Muscle of leg (tissue), 16 donors: ENCODE measurements around the gene CLEC6A. TPM values are rescaled to one million over a fixed set of nuclear protein-coding genes. Genes with fewer than 3 reads are reported as not detected.
"Not testable (repeated sequence)": the region's sequence is repeated elsewhere in the genome, so short reads cannot be mapped to it uniquely, and the experiment has no call there.

Source experiments
- DNase-seq: peaks from one replicate; pipeline ENCODE4 v3.0.0; 2013
- H3K27ac ChIP-seq: one replicate; pipeline ENCODE4 v1.5.1; 2013; ENCODE audit warnings: mild to moderate bottlenecking, low read length, control low read depth
- H3K27me3 ChIP-seq: one replicate; pipeline ENCODE4 v1.6.1; 2013; ENCODE audit warnings: low read length; ENCODE audit not compliant: control insufficient read depth, insufficient read depth
- H3K36me3 ChIP-seq: one replicate; pipeline ENCODE4 v1.6.1; 2013; ENCODE audit warnings: low read length; ENCODE audit not compliant: control insufficient read depth, insufficient read depth
- H3K4me1 ChIP-seq: one replicate; pipeline ENCODE4 v1.6.1; 2013; ENCODE audit warnings: low read length; ENCODE audit not compliant: control insufficient read depth, insufficient read depth
- H3K4me3 ChIP-seq: one replicate; pipeline ENCODE4 v1.5.1; 2013; ENCODE audit warnings: low read length, control low read depth
- H3K9me3 ChIP-seq: replicated peaks from 2 replicates; pipeline ENCODE4 v1.6.1; 2013; ENCODE audit warnings: low read depth, low read length; ENCODE audit not compliant: control insufficient read depth
- WGBS: methylation state at CpG from one replicate; pipeline ENCODE4 v1.1.5; 2013; ENCODE audit warnings: missing lambda C conversion rate; ENCODE audit not compliant: insufficient coverage; 5-methylcytosine and 5-hydroxymethylcytosine counted together
- long read RNA-seq, 11 donors: transcript quantifications; one replicate each; lab custom pipeline, GENCODE V29; 2026
- polyA plus RNA-seq, 8 donors: library from polyadenylated mRNA; unstranded; fragments of 120-200 nt; gene quantifications; one replicate each; pipeline versions ENCODE4 v1.2.1 to v1.2.3, GENCODE V29; 2013; ENCODE audit warnings: inconsistent platforms in 1 of 8, low replicate concordance in 1 of 8; ENCODE audit not compliant: insufficient read length in 8 of 8, insufficient read depth in 1 of 8
- total RNA-seq: library from RNA; stranded (reverse); fragments of 120-200 nt; gene quantifications from one replicate; pipeline ENCODE4 v1.2.4, GENCODE V29; 2013

Gene CLEC6A
- not detected for total RNA-seq
- polyA plus RNA-seq: not detected
- long read RNA-seq, donor 1: 0 reads
- long read RNA-seq, donor 2: 0 reads
- long read RNA-seq, donor 3: 0 reads
- long read RNA-seq, donor 4: 0 reads
- long read RNA-seq, donor 5: 0 reads
- long read RNA-seq, donor 6: 0 reads
- long read RNA-seq, donor 7: 0 reads
- long read RNA-seq, donor 8: 0 reads
- long read RNA-seq, donor 9: 0 reads
- long read RNA-seq, donor 10: 0 reads
- long read RNA-seq, donor 11: 0 reads

GRCh38 chr12:8455727-8456360 lies at the start of gene CLEC6A:
CLEC6A (plus strand) TSS chr12:8455962; CDS start chr12:8456112, 150 bp downstream.
- H3K27ac ChIP-seq: no peak within 1 kb of the TSS
- WGBS: no CpG with 5 or more reads among the region's 2 CpGs
- H3K4me1 ChIP-seq: no peaks in the 10 kb centered on the region
- H3K36me3 ChIP-seq: no peaks in the 10 kb centered on the region
- H3K4me3 ChIP-seq: no peak within 1 kb of the TSS
- no peaks in the 10 kb centered on the region for H3K27me3 ChIP-seq
- H3K9me3 ChIP-seq: no peaks in the 10 kb centered on the region
- peak; percentile 4 for DNase-seq

- not testable (repeated sequence) for H3K27ac ChIP-seq, H3K4me3 ChIP-seq, H3K27me3 ChIP-seq, DNase-seq, H3K4me1 ChIP-seq, H3K9me3 ChIP-seq, H3K36me3 ChIP-seq
- no CpG with 5 or more reads among the region's 6 CpGs for WGBS
These were observed 36.2 kb upstream of the CLEC6A start for GRCh38 chr12:8419576-8419975.

- H3K4me1 ChIP-seq: no peaks in the 10 kb centered on the region
- no CpG with 5 or more reads among the region's 10 CpGs for whole genome bisulfite sequencing
These were observed 35.3 kb upstream of the CLEC6A start for GRCh38 chr12:8420506-8420905.

GRCh38 chr12:8444536-8445278 lies 11.1 kb upstream of the CLEC6A start:
- not testable (repeated sequence) for H3K4me3 ChIP-seq, H3K27me3 ChIP-seq, H3K36me3 ChIP-seq, H3K27ac ChIP-seq, H3K9me3 ChIP-seq, DNase-seq, H3K4me1 ChIP-seq
- 87% methylated on average over 9 of the region's 22 CpGs for WGBS

More at GRCh38 chr12:8420506-8420905, 35.3 kb upstream of the CLEC6A start:
- DNase-seq: no peak
- no peak overlapping the region for H3K4me3 ChIP-seq
- no peaks in the 10 kb centered on the region for H3K36me3 ChIP-seq
- no peaks in the 10 kb centered on the region for H3K27me3 ChIP-seq
- no peaks in the 10 kb centered on the region for H3K9me3 ChIP-seq
- no peak overlapping the region for H3K27ac ChIP-seq

- no peaks in the 10 kb centered on the region for H3K27me3 ChIP-seq
- no peak overlapping the region for H3K27ac ChIP-seq
- no peaks in the 10 kb centered on the region for H3K4me1 ChIP-seq
- no peaks in the 10 kb centered on the region for H3K36me3 ChIP-seq
- no peak overlapping the region for H3K4me3 ChIP-seq
- no peak for DNase-seq
- H3K9me3 ChIP-seq: no peaks in the 10 kb centered on the region
- WGBS: 100% methylated on average over 1 of the region's 2 CpGs
These were observed 10.0 kb upstream of the CLEC6A start for GRCh38 chr12:8445731-8446130.

DNA sequence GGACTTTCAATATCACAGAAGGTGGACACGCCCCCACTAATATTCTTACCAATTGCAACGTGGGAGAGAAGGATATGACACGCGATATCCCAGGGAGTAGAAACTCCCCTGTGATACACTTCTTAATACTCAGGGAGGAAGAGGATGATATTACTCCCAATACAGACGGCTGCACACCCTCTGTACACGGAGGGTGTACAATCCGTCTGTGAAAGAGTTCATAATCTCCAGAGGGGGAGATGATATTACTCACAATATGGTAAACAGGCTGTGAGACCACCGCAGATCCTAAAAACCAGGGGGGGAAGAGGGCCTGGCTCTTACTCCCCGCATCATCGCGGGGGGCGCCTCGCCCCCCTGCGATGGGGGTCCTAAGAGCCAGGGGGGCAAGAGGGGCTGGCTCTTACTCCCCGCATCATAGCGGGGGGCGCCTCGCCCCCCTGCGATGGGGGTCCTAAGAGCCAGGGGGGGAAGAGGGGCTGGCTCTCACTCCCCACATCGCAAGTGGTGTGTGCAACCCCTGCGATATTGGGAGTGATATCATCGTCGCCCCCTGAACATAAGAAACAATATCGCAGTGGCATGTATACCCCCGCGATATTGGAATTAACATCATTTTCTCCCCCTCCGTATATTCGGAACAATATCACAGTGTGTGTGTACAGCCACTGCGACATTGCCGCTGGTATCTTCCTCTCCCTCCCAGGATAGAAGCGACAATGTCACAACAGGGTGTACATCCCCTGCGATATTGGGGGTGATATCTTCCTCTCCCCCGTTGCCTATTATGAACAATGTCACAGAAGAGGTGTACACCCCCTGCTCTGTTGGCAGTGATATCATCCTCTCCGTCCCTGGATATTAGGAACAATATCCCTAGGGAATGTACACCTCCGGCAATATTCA lies 8.9 kb upstream of the CLEC6A start:
- no peaks in the 10 kb centered on the region for H3K9me3 ChIP-seq
- no peak overlapping the region for H3K4me3 ChIP-seq
- DNase-seq: no peak
- no peaks in the 10 kb centered on the region for H3K27me3 ChIP-seq
- WGBS: 90% methylated on average over 13 of the region's 35 CpGs
- H3K36me3 ChIP-seq: no peaks in the 10 kb centered on the region
- no peaks in the 10 kb centered on the region for H3K4me1 ChIP-seq
- H3K27ac ChIP-seq: no peak overlapping the region

- Histone ChIP-seq H3K4me1 (no peaks in the 10 kb centered on the region), H3K9me3 (no peaks in the 10 kb centered on the region), H3K27ac (no peak overlapping the region), H3K4me3 (no peak overlapping the region), H3K36me3 (no peaks in the 10 kb centered on the region), H3K27me3 (no peaks in the 10 kb centered on the region)
- 49% methylated on average over 6 of the region's 7 CpGs for WGBS
- DNase-seq: no peak
These were observed 6.4 kb upstream of the CLEC6A start for GRCh38 chr12:8449355-8449859.

DNA sequence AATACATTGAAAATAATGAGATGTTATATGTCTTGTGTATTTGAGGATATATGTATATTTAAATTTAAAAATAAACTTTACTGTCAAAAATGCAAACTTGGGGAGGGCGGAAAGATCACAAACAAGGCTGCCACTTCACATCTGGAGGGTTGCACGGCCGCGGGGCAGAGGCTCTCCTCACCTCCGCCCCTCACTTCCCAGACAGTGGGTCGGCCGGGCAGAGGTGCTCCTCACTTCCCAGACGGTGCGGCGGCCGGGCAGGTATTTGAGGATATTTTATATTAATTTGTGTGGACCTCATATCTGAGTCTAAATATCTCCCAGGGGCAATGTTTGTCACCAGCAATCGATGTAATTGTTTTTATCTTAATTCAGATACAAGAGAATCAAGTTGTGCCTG lies 3.7 kb upstream of the CLEC6A start:
- no peak overlapping the region for H3K4me3 ChIP-seq
- no peak overlapping the region for H3K27ac ChIP-seq
- DNase-seq: no peak
- H3K27me3 ChIP-seq: no peaks in the 10 kb centered on the region
- no peaks in the 10 kb centered on the region for H3K36me3 ChIP-seq
- H3K4me1 ChIP-seq: no peaks in the 10 kb centered on the region
- WGBS: no CpG with 5 or more reads among the region's 12 CpGs
- no peaks in the 10 kb centered on the region for H3K9me3 ChIP-seq

GRCh38 chr12:8453021-8453513 lies 2.7 kb upstream of the CLEC6A start:
- WGBS: no CpG with 5 or more reads among the region's 4 CpGs
- H3K27ac ChIP-seq: no peak overlapping the region
- H3K27me3 ChIP-seq: no peaks in the 10 kb centered on the region
- no peak overlapping the region for H3K4me3 ChIP-seq
- H3K4me1 ChIP-seq: no peaks in the 10 kb centered on the region
- H3K36me3 ChIP-seq: no peaks in the 10 kb centered on the region
- no peaks in the 10 kb centered on the region for H3K9me3 ChIP-seq
- no peak for DNase-seq
